ENCODE measurements around the gene TTLL6.

TTLL6 gene

GRCh38 chr17:48730240-48730550, 86.8 kb downstream of the TTLL6 start:
- WGBS, 2 experiments, result 53 to 54% methylated on average over 3 of the region's 3 CpGs
- Histone ChIP-seq H3K4me1 (ENCODE audit: control insufficient read depth, insufficient read depth, low read length) (no peaks in the 10 kb centered on the region), H3K27me3 (ENCODE audit: control insufficient read depth, insufficient read depth, low read length, poor library complexity, severe bottlenecking) (peaks cover 100% of the 10 kb centered on the region), H3K4me3 (ENCODE audit: insufficient read depth, low read depth, low read length) (no peak overlapping the region), H3K36me3 (ENCODE audit: control insufficient read depth, insufficient read depth, low read length) (no peaks in the 10 kb centered on the region), H3K27ac (ENCODE audit: insufficient read depth, low read depth, low read length, poor library complexity, severe bottlenecking) (no peak overlapping the region), H3K9me3 (ENCODE audit: control insufficient read depth, low read length) (no peaks in the 10 kb centered on the region)

- Histone ChIP-seq H3K4me1 (ENCODE audit: control insufficient read depth, insufficient read depth, low read length) (no peaks in the 10 kb centered on the region), H3K27ac (ENCODE audit: insufficient read depth, low read depth, low read length, poor library complexity, severe bottlenecking) (no peak overlapping the region), H3K36me3 (ENCODE audit: control insufficient read depth, insufficient read depth, low read length) (no peaks in the 10 kb centered on the region), H3K9me3 (ENCODE audit: control insufficient read depth, low read length) (no peaks in the 10 kb centered on the region), H3K4me3 (ENCODE audit: insufficient read depth, low read depth, low read length) (no peak overlapping the region), H3K27me3 (ENCODE audit: control insufficient read depth, insufficient read depth, low read length, poor library complexity, severe bottlenecking) (peaks cover 100% of the 10 kb centered on the region)
- 6 to 9% methylated on average over 19 of the region's 19 CpGs for WGBS, 2 experiments
Measured at GRCh38 chr17:48729335-48730239, 87.4 kb downstream of the TTLL6 start.

GRCh38 chr17:48728232-48729231, 88.5 kb downstream of the TTLL6 start, which contains the start of gene HOXB13:
Gene HOXB13 (minus strand): TSS chr17:48728750. CDS start chr17:48728593, 157 bp downstream.
- WGBS, 2 experiments, result 5 to 6% methylated on average over 46 to 55 of the region's 55 CpGs
- Histone ChIP-seq H3K27ac (ENCODE audit: insufficient read depth, low read depth, low read length, poor library complexity, severe bottlenecking) (no peak within 1 kb of the TSS), H3K4me3 (ENCODE audit: insufficient read depth, low read depth, low read length) (peak within 1 kb of the TSS; percentile 23), H3K36me3 (ENCODE audit: control insufficient read depth, insufficient read depth, low read length) (no peaks in the 10 kb centered on the region), H3K27me3 (ENCODE audit: control insufficient read depth, insufficient read depth, low read length, poor library complexity, severe bottlenecking) (peaks cover 100% of the 10 kb centered on the region), H3K4me1 (ENCODE audit: control insufficient read depth, insufficient read depth, low read length) (no peaks in the 10 kb centered on the region), H3K9me3 (ENCODE audit: control insufficient read depth, low read length) (no peaks in the 10 kb centered on the region)

GRCh38 chr17:48727415-48728175, 89.4 kb downstream of the TTLL6 start:
- Histone ChIP-seq H3K27me3 (ENCODE audit: control insufficient read depth, insufficient read depth, low read length, poor library complexity, severe bottlenecking) (peaks cover 100% of the 10 kb centered on the region), H3K9me3 (ENCODE audit: control insufficient read depth, low read length) (no peaks in the 10 kb centered on the region), H3K36me3 (ENCODE audit: control insufficient read depth, insufficient read depth, low read length) (no peaks in the 10 kb centered on the region), H3K27ac (ENCODE audit: insufficient read depth, low read depth, low read length, poor library complexity, severe bottlenecking) (no peak overlapping the region), H3K4me3 (ENCODE audit: insufficient read depth, low read depth, low read length) (no peak overlapping the region), H3K4me1 (ENCODE audit: control insufficient read depth, insufficient read depth, low read length) (no peaks in the 10 kb centered on the region)
- WGBS, 2 experiments, result 38% methylated on average over 7 of the region's 9 CpGs

GRCh38 chr17:48726916-48727286, 90.1 kb downstream of the TTLL6 start:
- H3K9me3 ChIP-seq (ENCODE audit: control insufficient read depth, low read length), result no peaks in the 10 kb centered on the region
- peaks cover 100% of the 10 kb centered on the region for H3K27me3 ChIP-seq (ENCODE audit: control insufficient read depth, insufficient read depth, low read length, poor library complexity, severe bottlenecking)
- 25 to 30% methylated on average over 20 of the region's 20 CpGs for WGBS, 2 experiments
- H3K27ac ChIP-seq (ENCODE audit: insufficient read depth, low read depth, low read length, poor library complexity, severe bottlenecking), result no peak overlapping the region
- H3K36me3 ChIP-seq (ENCODE audit: control insufficient read depth, insufficient read depth, low read length), result no peaks in the 10 kb centered on the region
- no peak overlapping the region for H3K4me3 ChIP-seq (ENCODE audit: insufficient read depth, low read depth, low read length)
- no peaks in the 10 kb centered on the region for H3K4me1 ChIP-seq (ENCODE audit: control insufficient read depth, insufficient read depth, low read length)

- Histone ChIP-seq H3K4me1 (ENCODE audit: control insufficient read depth, insufficient read depth, low read length) (no peaks in the 10 kb centered on the region), H3K36me3 (ENCODE audit: control insufficient read depth, insufficient read depth, low read length) (no peaks in the 10 kb centered on the region), H3K27ac (ENCODE audit: insufficient read depth, low read depth, low read length, poor library complexity, severe bottlenecking) (no peak overlapping the region), H3K27me3 (ENCODE audit: control insufficient read depth, insufficient read depth, low read length, poor library complexity, severe bottlenecking) (peaks cover 100% of the 10 kb centered on the region), H3K4me3 (ENCODE audit: insufficient read depth, low read depth, low read length) (no peak overlapping the region), H3K9me3 (ENCODE audit: control insufficient read depth, low read length) (no peaks in the 10 kb centered on the region)
- WGBS, 2 experiments, result 35 to 39% methylated on average over 18 to 20 of the region's 20 CpGs
Measured at GRCh38 chr17:48726114-48726915, 90.7 kb downstream of the TTLL6 start.

- Histone ChIP-seq H3K27ac (ENCODE audit: insufficient read depth, low read depth, low read length, poor library complexity, severe bottlenecking) (no peak overlapping the region), H3K27me3 (ENCODE audit: control insufficient read depth, insufficient read depth, low read length, poor library complexity, severe bottlenecking) (peaks cover 100% of the 10 kb centered on the region)
- WGBS, 2 experiments, result 13 to 16% methylated on average over 38 of the region's 38 CpGs
Measured at GRCh38 chr17:48725288-48726064, 91.6 kb downstream of the TTLL6 start.

GRCh38 chr17:48725004-48725287, 92.1 kb downstream of the TTLL6 start:
- H3K4me1 ChIP-seq (ENCODE audit: control insufficient read depth, insufficient read depth, low read length), result no peaks in the 10 kb centered on the region
- H3K27me3 ChIP-seq (ENCODE audit: control insufficient read depth, insufficient read depth, low read length, poor library complexity, severe bottlenecking), result peaks cover 100% of the 10 kb centered on the region
- WGBS, 2 experiments, result 11 to 12% methylated on average over 16 of the region's 16 CpGs
- H3K9me3 ChIP-seq (ENCODE audit: control insufficient read depth, low read length), result no peaks in the 10 kb centered on the region
- no peak overlapping the region for H3K4me3 ChIP-seq (ENCODE audit: insufficient read depth, low read depth, low read length)
- H3K36me3 ChIP-seq (ENCODE audit: control insufficient read depth, insufficient read depth, low read length), result no peaks in the 10 kb centered on the region
- no peak overlapping the region for H3K27ac ChIP-seq (ENCODE audit: insufficient read depth, low read depth, low read length, poor library complexity, severe bottlenecking)

More at GRCh38 chr17:48725288-48726064, 91.6 kb downstream of the TTLL6 start:
- Histone ChIP-seq H3K36me3 (ENCODE audit: control insufficient read depth, insufficient read depth, low read length) (no peaks in the 10 kb centered on the region), H3K9me3 (ENCODE audit: control insufficient read depth, low read length) (no peaks in the 10 kb centered on the region), H3K4me1 (ENCODE audit: control insufficient read depth, insufficient read depth, low read length) (no peaks in the 10 kb centered on the region), H3K4me3 (ENCODE audit: insufficient read depth, low read depth, low read length) (no peak overlapping the region)

Measured in ectodermal cell (in vitro differentiated cells).